HL-60/S4 treated with retinoic acid at 250 ng/mL for 4 days and 3 days (cell line): ENCODE data around the gene PGRMC2.

Experiments used
- in situ Hi-C: fragments of 300-500 bp; cut with MboI; formaldehyde crosslinking; loops from 2 replicates; pipeline ENCODE4 v1.7.0; 2022; ENCODE audit warnings: low sequenced_read_pairs

PGRMC2 gene

GRCh38 chr4:128221586-128221985 lies 66.0 kb downstream of the PGRMC2 start:
- in situ Hi-C loops, result no loop called here

GRCh38 chr4:128220286-128221235 lies 67.1 kb downstream of the PGRMC2 start:
- in situ Hi-C loops, result no loop called here
